ENCODE results near the gene NUB1. TPM values are rescaled to one million over a fixed set of nuclear protein-coding genes. Genes with fewer than 3 reads are reported as not detected.
"Not testable (repeated sequence)": the region's sequence is repeated elsewhere in the genome, so short reads cannot be mapped to it uniquely, and the experiment has no call there.

NUB1 gene
- total and polyA plus RNA-seq, 5 donors from 2014 or later = 51.0 to 65.2 (median 53.8) TPM

- Histone ChIP-seq H3K9me3 (ENCODE audit: control insufficient read depth in 2 of 2, low read length in 2 of 2) (peaks cover under 1 to 2% of the 10 kb centered on the region in 2 experiments), H3K27ac (ENCODE audit: insufficient read depth, low read length, poor library complexity, severe bottlenecking) (no peak overlapping the region), H3K4me1 (ENCODE audit: control insufficient read depth, insufficient read depth, low read length, poor library complexity, severe bottlenecking) (peaks cover 8% of the 10 kb centered on the region), H3K27me3 (ENCODE audit: control insufficient read depth, insufficient read depth, low read length) (peaks cover 6% of the 10 kb centered on the region), H3K36me3 (ENCODE audit: control insufficient read depth, insufficient read depth, low read length) (no peaks in the 10 kb centered on the region), H3K4me3 (ENCODE audit: low read depth, low read length) (no peak overlapping the region)
- ATAC-seq (ENCODE audit: low read depth in 2 of 2) (no peak), DNase-seq (no peak)
- no peak overlapping the region for H3K4me3 Mint-ChIP-seq
- H3K27ac Mint-ChIP-seq = no peak overlapping the region
- H3K36me3 Mint-ChIP-seq = no peaks in the 10 kb centered on the region
- peaks cover 5 to 13% (median 8%) of the 10 kb centered on the region in 4 donors for H3K4me1 Mint-ChIP-seq
- peaks cover 51% of the 10 kb centered on the region for H3K27me3 Mint-ChIP-seq
- peaks cover 0 to 2% (median 0%) of the 10 kb centered on the region in 7 donors for H3K9me3 Mint-ChIP-seq
Observed at GRCh38 chr7:151301471-151302462, 39.8 kb upstream of the NUB1 start.

- not testable (repeated sequence) for H3K9me3 ChIP-seq (ENCODE audit: control insufficient read depth in 2 of 2, low read length in 2 of 2); H3K4me3 Mint-ChIP-seq; H3K36me3 ChIP-seq (ENCODE audit: control insufficient read depth, insufficient read depth, low read length); H3K27ac ChIP-seq (ENCODE audit: insufficient read depth, low read length, poor library complexity, severe bottlenecking); H3K4me3 ChIP-seq (ENCODE audit: low read depth, low read length); H3K4me1 ChIP-seq (ENCODE audit: control insufficient read depth, insufficient read depth, low read length, poor library complexity, severe bottlenecking); H3K9me3 Mint-ChIP-seq; ATAC-seq (ENCODE audit: low read depth in 2 of 2); H3K27me3 ChIP-seq (ENCODE audit: control insufficient read depth, insufficient read depth, low read length); H3K36me3 Mint-ChIP-seq; DNase-seq; H3K27ac Mint-ChIP-seq
- Mint-ChIP-seq H3K27me3 (peaks cover 59% of the 10 kb centered on the region), H3K4me1 (peaks cover 5 to 13% (median 8%) of the 10 kb centered on the region in 4 donors)
Observed at GRCh38 chr7:151304251-151304650, 37.4 kb upstream of the NUB1 start.

GRCh38 chr7:151304856-151305255 lies 36.8 kb upstream of the NUB1 start:
- DNase-seq (no peak), ATAC-seq (ENCODE audit: low read depth in 2 of 2) (no peak)
- Mint-ChIP-seq H3K4me3 (peak overlapping the region in 2 of 4 donors; percentile 76 to 78), H3K36me3 (no peaks in the 10 kb centered on the region), H3K9me3 (no peaks in the 10 kb centered on the region), H3K27me3 (peaks cover 59% of the 10 kb centered on the region), H3K27ac (no peak overlapping the region), H3K4me1 (peaks cover 5 to 13% (median 8%) of the 10 kb centered on the region in 4 donors)
- Histone ChIP-seq H3K9me3 (ENCODE audit: control insufficient read depth in 2 of 2, low read length in 2 of 2) (no peaks in the 10 kb centered on the region), H3K4me3 (ENCODE audit: low read depth, low read length) (no peak overlapping the region), H3K27ac (ENCODE audit: insufficient read depth, low read length, poor library complexity, severe bottlenecking) (no peak overlapping the region), H3K27me3 (ENCODE audit: control insufficient read depth, insufficient read depth, low read length) (peaks cover 9% of the 10 kb centered on the region), H3K4me1 (ENCODE audit: control insufficient read depth, insufficient read depth, low read length, poor library complexity, severe bottlenecking) (peaks cover 8% of the 10 kb centered on the region), H3K36me3 (ENCODE audit: control insufficient read depth, insufficient read depth, low read length) (no peaks in the 10 kb centered on the region)

- Mint-ChIP-seq H3K9me3 (peaks cover 0 to 2% (median 0%) of the 10 kb centered on the region in 7 donors), H3K4me3 (no peak overlapping the region), H3K4me1 (peaks cover 5 to 13% (median 8%) of the 10 kb centered on the region in 4 donors), H3K27me3 (peaks cover 50% of the 10 kb centered on the region), H3K36me3 (no peaks in the 10 kb centered on the region), H3K27ac (no peak overlapping the region)
- H3K9me3 ChIP-seq (ENCODE audit: control insufficient read depth in 2 of 2, low read length in 2 of 2) = peaks cover 0 to 3% of the 10 kb centered on the region in 2 experiments
- H3K4me3 ChIP-seq (ENCODE audit: low read depth, low read length) = no peak overlapping the region
- no peak overlapping the region for H3K27ac ChIP-seq (ENCODE audit: insufficient read depth, low read length, poor library complexity, severe bottlenecking)
- H3K36me3 ChIP-seq (ENCODE audit: control insufficient read depth, insufficient read depth, low read length) = no peaks in the 10 kb centered on the region
- no peak for ATAC-seq (ENCODE audit: low read depth in 2 of 2)
- H3K4me1 ChIP-seq (ENCODE audit: control insufficient read depth, insufficient read depth, low read length, poor library complexity, severe bottlenecking) = peaks cover 8% of the 10 kb centered on the region
- DNase-seq = no peak
- peaks cover 9% of the 10 kb centered on the region for H3K27me3 ChIP-seq (ENCODE audit: control insufficient read depth, insufficient read depth, low read length)
Observed at GRCh38 chr7:151306374-151306773, 35.2 kb upstream of the NUB1 start.

- Mint-ChIP-seq H3K9me3 (peaks cover 0 to 2% (median 0%) of the 10 kb centered on the region in 7 donors), H3K36me3 (no peaks in the 10 kb centered on the region), H3K4me3 (no peak overlapping the region), H3K4me1 (peaks cover 5 to 13% (median 8%) of the 10 kb centered on the region in 4 donors), H3K27ac (no peak overlapping the region), H3K27me3 (peaks cover 49% of the 10 kb centered on the region)
- DNase-seq (no peak), ATAC-seq (ENCODE audit: low read depth in 2 of 2) (no peak)
- H3K27ac ChIP-seq (ENCODE audit: insufficient read depth, low read length, poor library complexity, severe bottlenecking) = no peak overlapping the region
- H3K4me1 ChIP-seq (ENCODE audit: control insufficient read depth, insufficient read depth, low read length, poor library complexity, severe bottlenecking) = peaks cover 8% of the 10 kb centered on the region
- peaks cover 0 to 6% of the 10 kb centered on the region in 2 experiments for H3K9me3 ChIP-seq (ENCODE audit: control insufficient read depth in 2 of 2, low read length in 2 of 2)
- no peaks in the 10 kb centered on the region for H3K36me3 ChIP-seq (ENCODE audit: control insufficient read depth, insufficient read depth, low read length)
- H3K27me3 ChIP-seq (ENCODE audit: control insufficient read depth, insufficient read depth, low read length) = peaks cover 9% of the 10 kb centered on the region
- H3K4me3 ChIP-seq (ENCODE audit: low read depth, low read length) = no peak overlapping the region
Observed at GRCh38 chr7:151306860-151307259, 34.8 kb upstream of the NUB1 start.

- peaks cover 0 to 2% (median 0%) of the 10 kb centered on the region in 7 donors for H3K9me3 Mint-ChIP-seq
- Histone ChIP-seq H3K9me3 (ENCODE audit: control insufficient read depth in 2 of 2, low read length in 2 of 2) (peaks cover 0 to 6% of the 10 kb centered on the region in 2 experiments), H3K27me3 (ENCODE audit: control insufficient read depth, insufficient read depth, low read length) (peaks cover 9% of the 10 kb centered on the region), H3K36me3 (ENCODE audit: control insufficient read depth, insufficient read depth, low read length) (no peaks in the 10 kb centered on the region), H3K4me3 (ENCODE audit: low read depth, low read length) (no peak overlapping the region), H3K27ac (ENCODE audit: insufficient read depth, low read length, poor library complexity, severe bottlenecking) (no peak overlapping the region), H3K4me1 (ENCODE audit: control insufficient read depth, insufficient read depth, low read length, poor library complexity, severe bottlenecking) (peaks cover 8% of the 10 kb centered on the region)
- H3K27me3 Mint-ChIP-seq = peaks cover 47% of the 10 kb centered on the region
- no peak overlapping the region for H3K27ac Mint-ChIP-seq
- no peaks in the 10 kb centered on the region for H3K36me3 Mint-ChIP-seq
- H3K4me3 Mint-ChIP-seq = no peak overlapping the region
- no peak for ATAC-seq (ENCODE audit: low read depth in 2 of 2)
- peaks cover 5 to 13% (median 8%) of the 10 kb centered on the region in 4 donors for H3K4me1 Mint-ChIP-seq
- DNase-seq = no peak
Observed at GRCh38 chr7:151307536-151307935, 34.1 kb upstream of the NUB1 start.

GRCh38 chr7:151308256-151308655 lies 33.4 kb upstream of the NUB1 start:
- Mint-ChIP-seq H3K27ac (no peak overlapping the region), H3K9me3 (peaks cover 0 to 2% (median 0%) of the 10 kb centered on the region in 7 donors), H3K4me3 (no peak overlapping the region), H3K27me3 (peaks cover 45% of the 10 kb centered on the region), H3K4me1 (peaks cover 5 to 13% (median 8%) of the 10 kb centered on the region in 4 donors), H3K36me3 (no peaks in the 10 kb centered on the region)
- H3K27me3 ChIP-seq (ENCODE audit: control insufficient read depth, insufficient read depth, low read length) = peaks cover 9% of the 10 kb centered on the region
- H3K4me3 ChIP-seq (ENCODE audit: low read depth, low read length) = no peak overlapping the region
- H3K27ac ChIP-seq (ENCODE audit: insufficient read depth, low read length, poor library complexity, severe bottlenecking) = no peak overlapping the region
- H3K36me3 ChIP-seq (ENCODE audit: control insufficient read depth, insufficient read depth, low read length) = no peaks in the 10 kb centered on the region
- H3K4me1 ChIP-seq (ENCODE audit: control insufficient read depth, insufficient read depth, low read length, poor library complexity, severe bottlenecking) = peaks cover 7% of the 10 kb centered on the region
- no peak for DNase-seq
- no peak for ATAC-seq (ENCODE audit: low read depth in 2 of 2)
- H3K9me3 ChIP-seq (ENCODE audit: control insufficient read depth in 2 of 2, low read length in 2 of 2) = peaks cover 0 to 6% of the 10 kb centered on the region in 2 experiments
